GM21423 (cell line): ENCODE measurements around the gene GPR55.

Source experiments
- ATAC-seq: cut with Tn5 transposase; IDR thresholded peaks from one replicate; pipeline ENCODE4 v1.9.1; 2021; ENCODE audit warnings: mild to moderate bottlenecking, moderate library complexity; ENCODE audit not compliant: unreplicated experiment

The GPR55 gene

GRCh38 chr2:230951396-230951795 lies 26.4 kb upstream of the GPR55 start:
- ATAC-seq, result no peak

- ATAC-seq, result no peak
Measured at GRCh38 chr2:230950874-230951339, 25.9 kb upstream of the GPR55 start.

- ATAC-seq, result peak; percentile 38
Measured at GRCh38 chr2:230949966-230950873, 25.2 kb upstream of the GPR55 start.

GRCh38 chr2:230947908-230948365 lies 22.9 kb upstream of the GPR55 start:
- ATAC-seq, result peak; percentile 42

- ATAC-seq, result no peak
Measured at GRCh38 chr2:230947235-230947576, 22.2 kb upstream of the GPR55 start.

GRCh38 chr2:230946429-230947234 lies 21.6 kb upstream of the GPR55 start:
- no peak for ATAC-seq

GRCh38 chr2:230944757-230945372 lies 19.8 kb upstream of the GPR55 start:
- no peak for ATAC-seq

- ATAC-seq, result peak; percentile 36
Measured at GRCh38 chr2:230944123-230944653, 19.1 kb upstream of the GPR55 start.

- peak; percentile 55 for ATAC-seq
Measured at GRCh38 chr2:230942920-230943896, 18.2 kb upstream of the GPR55 start.

GRCh38 chr2:230942371-230942770 lies 17.3 kb upstream of the GPR55 start:
- no peak for ATAC-seq

GRCh38 chr2:230941202-230942180 lies 16.4 kb upstream of the GPR55 start:
- no peak for ATAC-seq

GRCh38 chr2:230940471-230940815 lies 15.4 kb upstream of the GPR55 start:
- ATAC-seq, result no peak

- ATAC-seq, result no peak
Measured at GRCh38 chr2:230939691-230940470, 14.8 kb upstream of the GPR55 start.

- ATAC-seq, result no peak
Measured at GRCh38 chr2:230939066-230939591, 14.1 kb upstream of the GPR55 start.

- ATAC-seq, result no peak
Measured at GRCh38 chr2:230938516-230939065, 13.5 kb upstream of the GPR55 start.

GRCh38 chr2:230938098-230938497 lies 13.1 kb upstream of the GPR55 start:
- no peak for ATAC-seq

- no peak for ATAC-seq
Measured at GRCh38 chr2:230937362-230937761, 12.3 kb upstream of the GPR55 start.
